ENCODE data around the gene DUSP7. TPM values are rescaled to one million over a fixed set of nuclear protein-coding genes. Genes with fewer than 3 reads are reported as not detected.

The DUSP7 gene
- total RNA-seq, 1 experiment from 2014 or later, result 16.6 TPM

DNA sequence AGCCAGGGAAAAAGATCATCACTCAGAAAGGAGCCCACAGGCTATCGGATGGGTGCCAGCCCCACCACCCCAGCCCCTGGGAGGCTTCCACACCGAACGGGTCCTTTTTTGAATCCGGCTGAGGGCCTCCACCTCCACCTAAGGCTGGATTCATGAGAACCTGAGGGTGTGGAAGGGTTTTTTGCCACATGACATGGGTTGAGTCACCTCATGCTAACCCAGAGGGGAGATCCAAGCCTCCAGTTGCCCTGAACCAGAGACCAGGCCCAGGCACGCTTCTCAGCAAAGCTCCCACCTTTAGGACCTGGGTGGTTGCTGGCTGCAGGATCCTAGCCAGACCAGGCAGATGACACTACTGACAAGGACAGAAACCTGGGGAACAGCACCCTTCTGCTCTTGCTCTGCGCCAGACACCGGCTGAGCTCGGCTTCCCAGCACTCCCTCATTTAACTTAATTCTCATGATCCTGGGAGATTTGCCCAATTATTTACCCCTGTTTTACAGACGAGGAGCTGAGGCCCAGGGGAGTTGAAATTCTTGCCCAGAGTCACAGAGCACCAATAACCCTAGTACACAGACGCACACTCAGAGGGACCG, 25.6 kb downstream of the DUSP7 start:
- Histone ChIP-seq H3K4me1 (ENCODE audit: control insufficient read depth in 1 of 2, insufficient read depth in 2 of 2, low read length in 2 of 2) (peaks cover 4 to 15% of the 10 kb centered on the region in 2 experiments), H3K9me2 (ENCODE audit: insufficient read depth) (no peaks in the 10 kb centered on the region), H3K36me3 (ENCODE audit: control insufficient read depth in 1 of 2, insufficient read depth in 2 of 2, low read length in 2 of 2) (no peaks in the 10 kb centered on the region), H2AFZ (ENCODE audit: low read depth, low read length, poor library complexity, severe bottlenecking) (no peak overlapping the region), H3K4me2 (ENCODE audit: low read length) (no peak overlapping the region), H3K9me3 (ENCODE audit: control insufficient read depth in 1 of 2, insufficient read depth in 1 of 2, low read depth in 1 of 2, low read length in 2 of 2) (no peaks in the 10 kb centered on the region), H4K20me1 (ENCODE audit: insufficient read depth) (no peaks in the 10 kb centered on the region), H3K9ac (ENCODE audit: low read length) (no peak overlapping the region), H3K27me3 (ENCODE audit: insufficient read depth, low read length) (no peaks in the 10 kb centered on the region), H3K79me2 (ENCODE audit: insufficient read depth, low read length) (no peaks in the 10 kb centered on the region), H3K4me3 (replicated peaks in 1 of 2; ENCODE audit: low read depth in 1 of 2, low read length in 2 of 2) (no peak overlapping the region), H3K27ac (ENCODE audit: low read depth, low read length) (no peak overlapping the region)
- POLR2A ChIA-PET, result no interaction called here
- intact Hi-C loops (cut with micrococcal nuclease), result no loop called here
- RAD21 ChIA-PET (ENCODE audit: low non-redundant PET in 1 of 2, low total read pairs in 2 of 2, uncharacterized antibody in 2 of 2, unreplicated experiment in 2 of 2), result no interaction called here
- TF ChIP-seq CBX3 (IDR thresholded peaks at IDR 0.05; ENCODE audit: low read depth) (no peak), POLR2A (IDR thresholded peaks at IDR 0.05; ENCODE audit: borderline replicate concordance, extremely low read depth, insufficient read depth, insufficient read length) (no peak), EZH2phosphoT487 (IDR thresholded peaks at IDR 0.05; ENCODE audit: borderline replicate concordance) (no peak), EZH2 (IDR thresholded peaks at IDR 0.05) (no peak), SP1 (IDR thresholded peaks at IDR 0.05; ENCODE audit: low read depth) (no peak), CEBPB (IDR thresholded peaks at IDR 0.05; ENCODE audit: low read depth) (no peak), SRF (IDR thresholded peaks at IDR 0.05; ENCODE audit: low read depth) (no peak), FOSL1 (IDR thresholded peaks at IDR 0.05; ENCODE audit: low read depth) (no peak)
- TF ChIP-seq, protein P1, sequence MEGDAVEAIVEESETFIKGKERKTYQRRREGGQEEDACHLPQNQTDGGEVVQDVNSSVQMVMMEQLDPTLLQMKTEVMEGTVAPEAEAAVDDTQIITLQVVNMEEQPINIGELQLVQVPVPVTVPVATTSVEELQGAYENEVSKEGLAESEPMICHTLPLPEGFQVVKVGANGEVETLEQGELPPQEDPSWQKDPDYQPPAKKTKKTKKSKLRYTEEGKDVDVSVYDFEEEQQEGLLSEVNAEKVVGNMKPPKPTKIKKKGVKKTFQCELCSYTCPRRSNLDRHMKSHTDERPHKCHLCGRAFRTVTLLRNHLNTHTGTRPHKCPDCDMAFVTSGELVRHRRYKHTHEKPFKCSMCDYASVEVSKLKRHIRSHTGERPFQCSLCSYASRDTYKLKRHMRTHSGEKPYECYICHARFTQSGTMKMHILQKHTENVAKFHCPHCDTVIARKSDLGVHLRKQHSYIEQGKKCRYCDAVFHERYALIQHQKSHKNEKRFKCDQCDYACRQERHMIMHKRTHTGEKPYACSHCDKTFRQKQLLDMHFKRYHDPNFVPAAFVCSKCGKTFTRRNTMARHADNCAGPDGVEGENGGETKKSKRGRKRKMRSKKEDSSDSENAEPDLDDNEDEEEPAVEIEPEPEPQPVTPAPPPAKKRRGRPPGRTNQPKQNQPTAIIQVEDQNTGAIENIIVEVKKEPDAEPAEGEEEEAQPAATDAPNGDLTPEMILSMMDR (IDR thresholded peaks at IDR 0.05 in 2 of 3, conservative IDR thresholded peaks at IDR 0.05 in 1 of 3; ENCODE audit: borderline replicate concordance in 1 of 3, insufficient read depth in 1 of 3, low read depth in 2 of 3, low read length in 2 of 3), result no peak
- TF ChIP-seq, protein P2, sequence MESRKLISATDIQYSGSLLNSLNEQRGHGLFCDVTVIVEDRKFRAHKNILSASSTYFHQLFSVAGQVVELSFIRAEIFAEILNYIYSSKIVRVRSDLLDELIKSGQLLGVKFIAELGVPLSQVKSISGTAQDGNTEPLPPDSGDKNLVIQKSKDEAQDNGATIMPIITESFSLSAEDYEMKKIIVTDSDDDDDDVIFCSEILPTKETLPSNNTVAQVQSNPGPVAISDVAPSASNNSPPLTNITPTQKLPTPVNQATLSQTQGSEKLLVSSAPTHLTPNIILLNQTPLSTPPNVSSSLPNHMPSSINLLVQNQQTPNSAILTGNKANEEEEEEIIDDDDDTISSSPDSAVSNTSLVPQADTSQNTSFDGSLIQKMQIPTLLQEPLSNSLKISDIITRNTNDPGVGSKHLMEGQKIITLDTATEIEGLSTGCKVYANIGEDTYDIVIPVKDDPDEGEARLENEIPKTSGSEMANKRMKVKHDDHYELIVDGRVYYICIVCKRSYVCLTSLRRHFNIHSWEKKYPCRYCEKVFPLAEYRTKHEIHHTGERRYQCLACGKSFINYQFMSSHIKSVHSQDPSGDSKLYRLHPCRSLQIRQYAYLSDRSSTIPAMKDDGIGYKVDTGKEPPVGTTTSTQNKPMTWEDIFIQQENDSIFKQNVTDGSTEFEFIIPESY (IDR thresholded peaks at IDR 0.05; ENCODE audit: extremely low read depth, insufficient replicate concordance, low read length), result no peak
- no TSS peak for BruUV-seq (replicated peaks)
- ATAC-seq (no peak), DNase-seq (ENCODE audit: low read depth, low spot score) (no peak)
- CTCF ChIA-PET, result interaction anchor here (2.8 kb wide), 1 partner anchor 22 kb away, joined by 7 read pairs; no protein-coding TSS in a partner anchor

Data from HCT116 (cell line).